Hepatocyte (in vitro differentiated cells): ENCODE data around the gene TMEM204.

Experiments used
- CTCF ChIP-seq: fragments of 200-600 bp; sonication (generic); IDR thresholded peaks from 2 replicates; pipeline ENCODE4 v1.5.1; 2016; ENCODE audit warnings: antibody characterized with exemption, mild to moderate bottlenecking; ENCODE audit not compliant: poor library complexity
- EZH2 ChIP-seq: fragments of 200-600 bp; sonication (generic); IDR thresholded peaks from 2 replicates; pipeline ENCODE4 v1.6.1; 2016; ENCODE audit warnings: antibody characterized with exemption, mild to moderate bottlenecking, borderline replicate concordance

GRCh38 chr16:1557074-1557473, 23.6 kb downstream of the TMEM204 start:
- TF ChIP-seq CTCF: no peak
- TF ChIP-seq EZH2: no peak
